Dendritic cell treated with granulocyte-macrophage colony-stimulating factor and Interleukin-4, amounts not matched to agents 40 ng/mL and 50 ng/mL, for 4 days (primary cell): Measurements from ENCODE around the gene SPATA33.

ENCODE experiments used
- H3K27ac Mint-ChIP-seq: one replicate; pipeline ENCODE4 v1.8.0; 2022; ENCODE audit warnings: mild to moderate bottlenecking, mixed read lengths
- H3K27me3 Mint-ChIP-seq: one replicate; pipeline ENCODE4 v1.8.0; 2022; ENCODE audit warnings: mild to moderate bottlenecking, mixed read lengths
- H3K36me3 Mint-ChIP-seq: one replicate; pipeline ENCODE4 v1.8.0; 2022; ENCODE audit warnings: low read depth, mixed read lengths
- H3K4me1 Mint-ChIP-seq: one replicate; pipeline ENCODE4 v1.8.0; 2022; ENCODE audit warnings: low read depth, mixed read lengths
- H3K4me3 Mint-ChIP-seq: one replicate; pipeline ENCODE4 v1.8.0; 2022; ENCODE audit warnings: mild to moderate bottlenecking, moderate library complexity, mixed read lengths
- H3K9me3 Mint-ChIP-seq: one replicate; pipeline ENCODE4 v1.8.0; 2022; ENCODE audit warnings: mixed read lengths
- intact Hi-C: fragments of 100-400 bp; cut with micrococcal nuclease; formaldehyde crosslinking; loops from one replicate; pipeline ENCODE4 v1.15.0; 2022

Gene SPATA33

DNA sequence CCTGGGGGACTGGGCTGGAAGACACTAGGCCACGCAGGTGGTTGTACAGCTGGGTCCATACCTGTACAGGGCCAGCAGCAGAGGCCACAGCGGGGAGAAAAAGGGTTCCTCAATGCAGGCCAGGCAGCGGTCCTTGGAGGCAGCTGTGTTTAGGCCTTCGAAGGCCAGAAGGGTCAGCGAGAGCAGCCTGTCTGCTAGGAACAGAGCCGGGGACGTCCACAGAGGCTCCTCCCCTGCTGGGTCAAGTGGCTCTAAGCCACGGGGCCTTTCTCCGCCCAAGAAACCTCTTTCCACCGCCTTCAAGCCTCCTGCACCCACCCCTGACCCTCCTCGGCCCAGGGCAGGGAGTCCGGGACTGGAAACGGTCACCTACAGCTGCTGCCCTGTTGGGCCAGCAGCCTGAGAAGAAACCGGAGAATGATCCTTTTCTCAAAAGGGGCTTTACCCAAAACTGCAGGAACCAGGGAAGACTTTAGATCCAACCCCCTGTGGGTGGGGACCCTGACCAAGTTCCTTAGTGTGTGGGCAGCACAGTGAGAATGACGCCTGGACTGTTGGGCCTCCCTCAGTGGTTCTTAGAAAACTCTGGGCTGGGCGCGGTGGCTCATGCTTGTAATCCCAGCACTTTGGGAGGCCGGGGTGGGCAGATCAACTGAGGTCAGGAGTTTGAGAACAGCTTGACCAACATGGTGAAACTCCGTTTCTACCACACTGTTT, 52.2 kb downstream of the SPATA33 start:
- Mint-ChIP-seq H3K9me3 (no peaks in the 10 kb centered on the region), H3K4me3 (no peak overlapping the region), H3K27me3 (peaks cover 20% of the 10 kb centered on the region), H3K36me3 (peaks cover 52% of the 10 kb centered on the region), H3K4me1 (peaks cover 46% of the 10 kb centered on the region), H3K27ac (peak overlapping the region; percentile 42)
- intact Hi-C loops: no loop called here

DNA sequence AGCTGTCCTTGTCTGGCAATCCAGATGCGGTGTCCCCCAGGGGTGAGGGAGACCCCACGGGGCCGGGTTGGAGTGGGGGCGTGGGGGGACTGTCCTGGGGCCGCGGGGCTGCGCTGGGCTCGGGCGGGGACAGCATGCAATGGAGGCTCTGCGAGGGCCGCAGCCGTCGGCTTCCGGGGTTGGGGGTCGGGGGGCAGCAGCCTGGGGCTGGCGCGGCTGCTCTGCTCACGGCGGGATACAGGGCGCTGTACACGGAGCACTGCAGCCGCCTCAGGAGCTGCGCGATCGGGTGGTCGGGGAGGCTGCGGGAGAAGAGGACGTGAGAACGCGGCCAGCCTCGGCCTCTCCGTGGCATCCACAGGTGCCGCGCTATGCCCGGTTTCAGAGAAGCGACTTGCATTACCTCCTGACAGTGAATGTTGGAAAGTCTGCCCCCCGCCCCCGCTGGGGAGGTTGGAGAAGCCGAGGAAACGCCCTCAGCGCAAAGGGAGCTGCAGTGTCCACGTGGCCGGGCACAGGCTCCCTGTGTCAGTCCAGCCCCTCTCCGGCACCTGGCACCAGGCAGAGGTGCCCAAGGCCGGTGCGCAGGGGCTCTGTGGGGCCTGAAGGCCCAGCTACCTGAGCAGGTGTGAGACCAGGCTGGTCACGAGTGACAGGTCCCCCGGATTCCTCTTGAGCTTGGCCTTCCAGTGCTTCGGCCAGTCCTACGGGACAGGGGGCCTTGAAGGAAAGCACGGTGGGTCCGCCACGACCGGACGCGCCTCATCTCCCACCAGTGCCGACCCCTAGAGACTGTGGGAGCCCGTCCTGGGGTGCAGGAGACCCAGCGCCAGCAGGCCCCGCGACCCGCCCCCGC, 53.3 kb downstream of the SPATA33 start:
- Mint-ChIP-seq H3K36me3 (peaks cover 62% of the 10 kb centered on the region), H3K27ac (no peak overlapping the region), H3K4me1 (peaks cover 40% of the 10 kb centered on the region), H3K9me3 (no peaks in the 10 kb centered on the region), H3K27me3 (peaks cover 13% of the 10 kb centered on the region), H3K4me3 (no peak overlapping the region)
- intact Hi-C loops: no loop called here

DNA sequence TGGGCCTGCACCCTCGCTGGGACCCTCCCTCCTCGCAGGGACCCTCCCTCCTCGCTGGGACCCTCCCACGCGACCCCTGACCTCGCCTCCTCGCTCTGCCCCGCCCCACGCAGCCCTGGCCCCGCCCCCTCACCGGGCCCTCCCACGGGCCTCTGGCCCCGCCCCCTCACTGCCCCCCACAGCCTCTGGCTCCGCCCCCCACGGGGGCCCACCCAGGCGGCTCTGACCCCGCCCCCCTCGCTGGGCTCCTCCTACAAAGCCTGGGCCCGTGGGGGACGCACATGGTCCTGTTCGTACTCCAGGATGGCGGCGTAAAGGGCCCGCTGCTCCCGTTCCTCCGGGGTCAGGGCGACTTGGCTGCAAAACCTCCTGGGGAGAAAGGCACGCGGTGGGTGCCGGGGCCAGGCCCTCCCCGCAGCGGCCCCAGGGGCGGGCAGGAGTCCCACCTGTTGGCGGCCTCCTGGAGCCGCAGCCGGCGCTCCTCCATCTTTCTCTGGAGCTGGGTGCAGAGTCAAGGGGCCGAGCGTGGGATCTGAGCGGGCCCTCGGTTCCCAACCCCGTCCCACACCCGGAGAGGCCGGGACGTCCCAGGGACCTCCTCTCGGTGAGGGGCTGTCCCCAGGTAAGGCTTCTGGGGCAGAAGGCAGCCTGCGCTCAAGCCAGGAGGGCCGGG, 54.1 kb downstream of the SPATA33 start:
- Mint-ChIP-seq H3K4me1 (peaks cover 38% of the 10 kb centered on the region), H3K36me3 (peaks cover 65% of the 10 kb centered on the region), H3K27me3 (peaks cover 13% of the 10 kb centered on the region), H3K4me3 (peak overlapping the region; percentile 64), H3K9me3 (no peaks in the 10 kb centered on the region), H3K27ac (no peak overlapping the region)
- intact Hi-C loops: no loop called here

DNA sequence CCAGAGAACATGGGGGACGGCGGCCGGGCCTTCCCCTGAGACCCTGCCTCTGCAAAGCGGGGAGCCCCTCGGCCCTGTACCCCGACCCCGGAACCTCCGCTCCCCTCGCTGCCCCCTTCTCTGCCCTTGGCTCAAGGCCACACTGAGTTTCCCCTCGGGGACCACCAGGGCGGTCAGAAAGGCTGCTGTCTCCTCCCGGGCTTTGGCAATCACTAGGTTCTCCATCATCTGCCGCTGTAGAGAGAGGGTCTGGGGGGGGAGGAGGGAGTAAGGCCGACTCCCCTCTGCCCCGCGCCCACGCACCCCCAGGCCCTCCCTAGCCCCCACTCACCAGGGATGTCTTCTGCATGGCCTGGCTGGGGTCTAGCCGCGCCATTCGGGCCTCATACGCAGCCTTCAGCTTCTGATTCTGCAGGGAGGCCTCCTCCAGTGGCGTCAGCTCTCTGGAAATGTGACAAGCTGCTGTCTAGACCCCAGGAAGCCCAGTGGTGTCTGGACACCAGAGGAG, 54.7 kb downstream of the SPATA33 start:
- H3K27ac Mint-ChIP-seq: no peak overlapping the region
- peaks cover 39% of the 10 kb centered on the region for H3K4me1 Mint-ChIP-seq
- H3K27me3 Mint-ChIP-seq: peaks cover 13% of the 10 kb centered on the region
- H3K36me3 Mint-ChIP-seq: peaks cover 65% of the 10 kb centered on the region
- H3K9me3 Mint-ChIP-seq: no peaks in the 10 kb centered on the region
- intact Hi-C loops: no loop called here
- peak overlapping the region; percentile 64 for H3K4me3 Mint-ChIP-seq

DNA sequence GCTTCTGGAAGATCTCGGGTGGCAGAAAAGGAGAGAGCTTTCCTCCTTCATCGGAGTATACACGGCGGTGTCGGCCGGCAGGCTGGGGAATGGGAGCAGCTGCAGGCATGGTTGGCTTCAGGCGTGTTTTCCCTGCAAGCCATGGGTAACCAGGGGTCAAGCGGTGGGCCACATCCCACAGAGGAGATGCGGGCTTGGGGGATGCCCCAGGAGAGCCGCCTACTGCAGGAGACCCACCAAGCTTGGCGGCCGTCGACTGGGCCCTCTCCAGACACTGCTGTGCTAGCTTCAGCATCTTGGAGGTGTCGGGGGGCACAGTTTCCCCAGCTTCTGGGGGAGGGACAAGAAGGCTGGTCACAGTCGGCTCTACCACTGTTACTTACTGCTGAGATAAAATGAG, 58.9 kb downstream of the SPATA33 start:
- Mint-ChIP-seq H3K36me3 (peaks cover 42% of the 10 kb centered on the region), H3K9me3 (no peaks in the 10 kb centered on the region), H3K27me3 (peaks cover 13% of the 10 kb centered on the region), H3K4me1 (peaks cover 48% of the 10 kb centered on the region), H3K4me3 (no peak overlapping the region), H3K27ac (no peak overlapping the region)
- intact Hi-C loops: no loop called here

DNA sequence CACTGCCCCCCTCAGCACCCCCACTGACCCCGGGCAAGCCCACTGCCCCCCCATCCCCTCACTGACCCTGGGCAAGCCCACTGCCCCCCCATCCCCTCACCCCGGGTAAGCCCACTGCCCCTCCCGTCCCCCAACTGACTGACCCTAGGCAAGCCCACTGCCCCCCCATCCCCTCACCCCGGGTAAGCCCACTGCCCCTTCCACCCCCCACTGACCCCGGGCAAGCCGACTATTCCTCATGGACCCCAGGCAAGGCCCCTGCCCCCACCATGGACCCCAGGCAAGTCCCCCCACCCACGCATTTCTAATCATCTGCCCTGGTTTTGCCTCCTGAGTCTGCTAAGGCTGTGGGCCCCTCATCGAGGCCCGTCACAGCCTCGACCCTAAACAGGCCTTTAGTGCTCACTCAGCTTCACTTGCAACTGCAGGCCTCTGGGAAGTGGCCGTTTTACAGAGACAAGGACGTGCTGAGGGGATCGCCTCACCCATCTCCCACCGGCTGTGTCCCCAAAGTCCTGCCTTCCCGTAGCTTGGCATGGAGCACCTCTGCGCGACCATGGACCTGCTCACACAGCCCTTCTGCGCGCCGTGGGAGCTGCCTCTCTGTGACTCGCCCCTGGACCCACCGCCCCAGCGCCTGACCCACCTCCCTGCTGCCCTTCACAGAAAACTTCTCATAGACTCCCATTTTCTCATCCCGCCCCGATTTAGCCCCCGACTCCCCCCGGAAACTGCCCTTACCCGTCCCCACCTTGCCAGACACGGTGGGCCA, 59.5 kb downstream of the SPATA33 start:
- Mint-ChIP-seq H3K27me3 (peaks cover 11% of the 10 kb centered on the region), H3K4me3 (peak overlapping the region; percentile 18), H3K27ac (peak overlapping the region; percentile 91), H3K9me3 (no peaks in the 10 kb centered on the region), H3K4me1 (peaks cover 46% of the 10 kb centered on the region), H3K36me3 (peaks cover 42% of the 10 kb centered on the region)
- intact Hi-C loops: no loop called here

DNA sequence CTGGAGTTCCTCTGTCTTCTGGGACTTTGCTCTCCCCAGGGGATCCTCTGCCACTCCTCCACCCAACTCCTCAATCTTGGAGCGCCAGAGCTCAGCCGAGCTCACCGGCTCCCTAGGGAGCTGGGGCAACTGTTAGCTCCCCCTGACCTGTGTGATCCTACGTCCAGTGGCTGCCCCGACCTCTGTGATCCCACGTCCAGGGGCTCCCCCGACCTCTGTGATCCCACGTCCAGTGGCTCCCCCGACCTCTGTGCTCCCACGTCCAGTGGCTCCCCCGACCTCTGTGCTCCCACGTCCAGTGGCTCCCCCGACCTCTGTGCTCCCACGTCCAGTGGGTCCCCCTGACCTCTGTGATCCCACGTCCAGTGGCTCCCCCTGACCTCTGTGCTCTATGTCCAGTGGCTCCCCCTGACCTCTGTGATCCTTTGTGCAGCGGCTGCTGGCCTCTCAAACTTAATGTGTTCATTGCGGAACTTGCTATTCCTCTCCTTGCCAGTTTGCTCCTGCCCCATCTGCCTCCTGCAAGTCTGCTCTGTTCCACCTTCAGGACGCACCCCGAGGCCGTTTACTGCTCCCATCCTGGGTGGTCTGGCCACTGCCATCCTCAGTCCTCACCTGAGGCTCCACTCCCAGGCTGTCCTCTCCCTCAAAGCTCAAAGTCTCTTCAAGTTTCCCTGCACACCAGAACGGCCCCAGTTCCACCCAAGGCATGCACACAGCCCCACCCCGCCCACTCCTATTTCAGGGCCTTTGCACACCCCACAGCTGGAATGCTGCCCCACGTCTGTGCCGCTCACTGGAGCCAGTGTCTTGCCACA, 60.3 kb downstream of the SPATA33 start:
- Mint-ChIP-seq H3K36me3 (peaks cover 50% of the 10 kb centered on the region), H3K27ac (peak overlapping the region; percentile 91), H3K4me1 (peaks cover 47% of the 10 kb centered on the region), H3K27me3 (peaks cover 3% of the 10 kb centered on the region), H3K9me3 (no peaks in the 10 kb centered on the region), H3K4me3 (peak overlapping the region; percentile 2)
- intact Hi-C loops: no loop called here
